PFSK-1 (cell line): Measurements from ENCODE around the gene C14orf119.

Experiments used
- FOXP2 ChIP-seq: optimal IDR thresholded peaks from 2 replicates; pipeline ENCODE3; 2011; ENCODE audit warnings: borderline replicate concordance, control low read depth, inconsistent platforms; ENCODE audit not compliant: insufficient read depth; ENCODE audit errors: extremely low read length, extremely low read depth
- POLR2AphosphoS5 ChIP-seq: IDR thresholded peaks from 2 replicates; pipeline ENCODE4 v1.6.1; 2012; ENCODE audit warnings: low read depth, mild to moderate bottlenecking, control low read depth, low read length, moderate library complexity
- REST ChIP-seq, 2 experiments: IDR thresholded peaks; 2 replicates each; pipeline versions ENCODE4 v1.6.1 to v1.8.0; 2011 to 2012; ENCODE audit warnings: low read depth in 2 of 2, low read length in 2 of 2, control low read depth in 1 of 2, inconsistent platforms in 1 of 2, mild to moderate bottlenecking in 1 of 2, moderate library complexity in 1 of 2; ENCODE audit not compliant: insufficient read depth in 1 of 2
- SIN3A ChIP-seq: IDR thresholded peaks from 2 replicates; pipeline ENCODE4 v1.6.1; 2012; ENCODE audit warnings: mild to moderate bottlenecking, low read length, moderate library complexity, borderline replicate concordance; ENCODE audit not compliant: insufficient read depth
- TAF1 ChIP-seq: IDR thresholded peaks from 2 replicates; pipeline ENCODE4 v1.6.1; 2012; ENCODE audit warnings: low read length, control low read depth, borderline replicate concordance; ENCODE audit not compliant: insufficient read depth

The C14orf119 gene

GRCh38 chr14:23143911-23144310 lies 48.6 kb downstream of the C14orf119 start:
- TF ChIP-seq TAF1 (no peak), FOXP2 (no peak), REST (IDR thresholded peaks at IDR 0.05; ENCODE audit: insufficient read depth in 1 of 2, low read depth in 2 of 2, low read length in 2 of 2) (no peak), POLR2AphosphoS5 (no peak), SIN3A (no peak)

GRCh38 chr14:23145794-23146350 lies 50.6 kb downstream of the C14orf119 start:
- no peak for TF ChIP-seq REST (IDR thresholded peaks at IDR 0.05; ENCODE audit: insufficient read depth in 1 of 2, low read depth in 2 of 2, low read length in 2 of 2)
- TF ChIP-seq FOXP2: no peak
- TF ChIP-seq TAF1: no peak
- TF ChIP-seq SIN3A: no peak
- TF ChIP-seq POLR2AphosphoS5: no peak

- TF ChIP-seq REST (IDR thresholded peaks at IDR 0.05; ENCODE audit: insufficient read depth in 1 of 2, low read depth in 2 of 2, low read length in 2 of 2) (no peak), POLR2AphosphoS5 (no peak), FOXP2 (no peak), TAF1 (no peak), SIN3A (no peak)
Observed at GRCh38 chr14:23146351-23146910, 51.1 kb downstream of the C14orf119 start.

DNA sequence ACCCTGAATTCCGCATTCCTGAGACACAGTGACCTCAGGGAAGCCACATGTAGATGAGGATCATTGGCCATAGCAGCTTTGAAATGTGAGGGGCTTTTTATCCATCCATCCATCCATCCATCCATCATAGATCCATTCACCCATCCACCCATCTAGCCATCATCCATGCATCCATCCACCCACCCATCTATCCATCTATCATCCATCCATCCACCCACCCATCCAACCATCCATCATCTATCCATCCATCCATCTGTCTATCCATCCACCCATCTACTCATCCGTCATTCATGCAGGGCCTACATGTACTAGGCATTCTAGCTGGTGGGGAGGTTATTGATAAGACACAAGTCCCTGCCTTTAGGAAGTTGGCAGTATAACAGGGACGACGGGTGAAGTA lies 51.7 kb downstream of the C14orf119 start:
- TF ChIP-seq REST (IDR thresholded peaks at IDR 0.05; ENCODE audit: insufficient read depth in 1 of 2, low read depth in 2 of 2, low read length in 2 of 2): no peak
- TF ChIP-seq FOXP2: no peak
- TF ChIP-seq SIN3A: no peak
- no peak for TF ChIP-seq POLR2AphosphoS5
- no peak for TF ChIP-seq TAF1

- TF ChIP-seq FOXP2 (no peak), TAF1 (no peak), REST (IDR thresholded peaks at IDR 0.05; ENCODE audit: insufficient read depth in 1 of 2, low read depth in 2 of 2, low read length in 2 of 2) (no peak), SIN3A (no peak), POLR2AphosphoS5 (no peak)
Observed at GRCh38 chr14:23147676-23148075, 52.4 kb downstream of the C14orf119 start.
